Ishikawa (cell line): ENCODE data around the gene N4BP2L2.

ENCODE experiments used
- CEBPB ChIP-seq: IDR thresholded peaks from 2 replicates; pipeline ENCODE4 v1.6.1; 2012
- CREB1 ChIP-seq: IDR thresholded peaks from 2 replicates; pipeline ENCODE4 v1.6.1; 2012; ENCODE audit warnings: low read depth
- EGR1 ChIP-seq: IDR thresholded peaks from 2 replicates; pipeline ENCODE4 v1.6.1; 2012
- EP300 ChIP-seq: IDR thresholded peaks from 2 replicates; pipeline ENCODE4 v1.6.1; 2012; ENCODE audit warnings: borderline replicate concordance
- FOXM1 ChIP-seq: IDR thresholded peaks from 2 replicates; pipeline ENCODE4 v1.6.1; 2012; ENCODE audit warnings: low read depth, borderline replicate concordance
- NFIC ChIP-seq: IDR thresholded peaks from 2 replicates; pipeline ENCODE4 v1.6.1; 2012
- RAD21 ChIP-seq: IDR thresholded peaks from 2 replicates; pipeline ENCODE4 v1.6.1; 2012; ENCODE audit warnings: low read depth
- TAF1 ChIP-seq: IDR thresholded peaks from 2 replicates; pipeline ENCODE4 v1.6.1; 2012; ENCODE audit warnings: low read depth, mild to moderate bottlenecking
- TCF12 ChIP-seq: IDR thresholded peaks from 2 replicates; pipeline ENCODE4 v1.6.1; 2012; ENCODE audit warnings: low read depth
- TEAD4 ChIP-seq: IDR thresholded peaks from 2 replicates; pipeline ENCODE4 v1.6.1; 2012
- USF1 ChIP-seq: IDR thresholded peaks from 2 replicates; pipeline ENCODE4 v1.6.1; 2012
- YY1 ChIP-seq: IDR thresholded peaks from 2 replicates; pipeline ENCODE4 v1.6.1; 2012; ENCODE audit warnings: low read depth
- ZBTB7A ChIP-seq: IDR thresholded peaks from 2 replicates; pipeline ENCODE4 v1.6.1; 2012; ENCODE audit warnings: low read depth
- TF ChIP-seq, protein P1 (sequence below): IDR thresholded peaks from 2 replicates; pipeline ENCODE4 v1.6.1; 2012; ENCODE audit warnings: low read depth, mild to moderate bottlenecking
- TF ChIP-seq, protein P2 (sequence below): IDR thresholded peaks from 2 replicates; pipeline ENCODE4 v1.6.1; 2012

Gene N4BP2L2

DNA sequence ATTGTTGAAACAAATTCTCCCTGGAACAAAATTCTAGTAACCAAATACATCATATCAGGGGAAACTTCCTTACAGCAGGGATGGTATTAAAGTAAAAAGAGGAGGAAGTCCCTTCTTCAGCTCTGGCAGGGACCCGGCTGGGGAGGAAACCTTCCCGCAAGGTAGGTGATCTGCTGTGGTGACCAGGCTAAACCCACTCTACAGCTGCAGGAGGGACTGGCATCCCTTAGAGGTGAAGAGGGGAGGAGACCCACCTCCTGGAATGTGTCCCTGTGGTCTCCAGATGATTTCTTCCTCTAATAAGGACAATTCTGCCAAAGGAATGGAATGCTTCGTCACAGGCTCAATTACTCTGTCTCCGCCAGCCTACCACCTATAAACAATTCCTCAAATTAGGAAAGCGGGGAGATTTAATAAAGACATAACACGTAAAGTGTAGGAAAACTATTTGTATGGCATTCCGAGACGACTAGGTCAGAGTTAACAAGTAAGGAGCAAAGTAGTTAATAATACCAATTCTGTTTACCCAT is 47.0 kb upstream of the N4BP2L2 start:
- TF ChIP-seq, protein P1, sequence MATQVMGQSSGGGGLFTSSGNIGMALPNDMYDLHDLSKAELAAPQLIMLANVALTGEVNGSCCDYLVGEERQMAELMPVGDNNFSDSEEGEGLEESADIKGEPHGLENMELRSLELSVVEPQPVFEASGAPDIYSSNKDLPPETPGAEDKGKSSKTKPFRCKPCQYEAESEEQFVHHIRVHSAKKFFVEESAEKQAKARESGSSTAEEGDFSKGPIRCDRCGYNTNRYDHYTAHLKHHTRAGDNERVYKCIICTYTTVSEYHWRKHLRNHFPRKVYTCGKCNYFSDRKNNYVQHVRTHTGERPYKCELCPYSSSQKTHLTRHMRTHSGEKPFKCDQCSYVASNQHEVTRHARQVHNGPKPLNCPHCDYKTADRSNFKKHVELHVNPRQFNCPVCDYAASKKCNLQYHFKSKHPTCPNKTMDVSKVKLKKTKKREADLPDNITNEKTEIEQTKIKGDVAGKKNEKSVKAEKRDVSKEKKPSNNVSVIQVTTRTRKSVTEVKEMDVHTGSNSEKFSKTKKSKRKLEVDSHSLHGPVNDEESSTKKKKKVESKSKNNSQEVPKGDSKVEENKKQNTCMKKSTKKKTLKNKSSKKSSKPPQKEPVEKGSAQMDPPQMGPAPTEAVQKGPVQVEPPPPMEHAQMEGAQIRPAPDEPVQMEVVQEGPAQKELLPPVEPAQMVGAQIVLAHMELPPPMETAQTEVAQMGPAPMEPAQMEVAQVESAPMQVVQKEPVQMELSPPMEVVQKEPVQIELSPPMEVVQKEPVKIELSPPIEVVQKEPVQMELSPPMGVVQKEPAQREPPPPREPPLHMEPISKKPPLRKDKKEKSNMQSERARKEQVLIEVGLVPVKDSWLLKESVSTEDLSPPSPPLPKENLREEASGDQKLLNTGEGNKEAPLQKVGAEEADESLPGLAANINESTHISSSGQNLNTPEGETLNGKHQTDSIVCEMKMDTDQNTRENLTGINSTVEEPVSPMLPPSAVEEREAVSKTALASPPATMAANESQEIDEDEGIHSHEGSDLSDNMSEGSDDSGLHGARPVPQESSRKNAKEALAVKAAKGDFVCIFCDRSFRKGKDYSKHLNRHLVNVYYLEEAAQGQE, result no peak
- TF ChIP-seq TEAD4 (peak; percentile 40; the same call in 1 of the 2 replicates), USF1 (no peak)

DNA sequence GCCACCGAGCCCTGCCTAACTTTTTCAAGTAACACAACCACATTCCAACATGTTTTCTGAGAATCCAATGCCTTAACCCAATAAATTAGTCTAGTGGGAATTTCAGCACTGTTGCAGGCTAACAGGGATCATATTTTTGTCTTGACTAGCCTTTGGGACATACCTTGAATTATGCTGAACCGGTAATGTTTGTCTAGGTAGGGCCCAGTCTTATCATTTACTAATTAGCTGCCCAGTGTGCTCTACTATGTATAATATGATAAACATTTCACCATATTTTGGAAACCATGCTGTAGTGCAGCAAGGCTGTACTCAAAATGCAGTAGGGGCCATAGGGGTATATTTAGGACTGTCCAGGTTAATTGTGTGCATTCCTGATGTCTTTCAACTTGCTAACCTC is 44.4 kb upstream of the N4BP2L2 start:
- TF ChIP-seq, protein P1, result no peak
- TF ChIP-seq ZBTB7A, result no peak
- TF ChIP-seq TEAD4, result no peak
- TF ChIP-seq RAD21, result no peak
- TF ChIP-seq USF1, result no peak
- TF ChIP-seq EP300, result no peak
- no peak for TF ChIP-seq YY1
- TF ChIP-seq NFIC, result no peak
- TF ChIP-seq, protein P2, sequence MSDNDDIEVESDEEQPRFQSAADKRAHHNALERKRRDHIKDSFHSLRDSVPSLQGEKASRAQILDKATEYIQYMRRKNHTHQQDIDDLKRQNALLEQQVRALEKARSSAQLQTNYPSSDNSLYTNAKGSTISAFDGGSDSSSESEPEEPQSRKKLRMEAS, result no peak
- TF ChIP-seq CEBPB, result no peak
- no peak for TF ChIP-seq TCF12
- no peak for TF ChIP-seq CREB1
- TF ChIP-seq FOXM1, result no peak
- TF ChIP-seq TAF1, result no peak

DNA sequence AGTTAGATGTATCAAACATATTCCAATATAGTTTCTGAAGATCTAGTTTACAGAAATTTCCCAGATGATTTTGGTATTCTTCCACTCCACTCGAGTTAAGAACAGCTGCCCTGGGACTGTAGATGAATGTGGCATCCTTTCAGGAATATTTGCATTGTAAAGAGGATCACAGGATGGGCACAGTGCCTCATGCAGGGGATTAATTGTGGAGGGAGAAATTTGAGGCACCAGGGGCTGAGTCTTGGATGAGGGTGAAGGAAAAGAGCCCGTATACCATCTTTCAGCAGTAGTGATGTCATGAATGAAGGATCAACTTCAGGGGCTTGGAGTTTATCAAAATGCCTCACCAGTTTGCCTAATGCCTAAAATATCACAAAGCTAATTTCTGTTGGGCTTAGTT is 43.7 kb upstream of the N4BP2L2 start:
- TF ChIP-seq RAD21 (no peak), FOXM1 (no peak), EGR1 (no peak), EP300 (no peak), ZBTB7A (no peak), CEBPB (no peak), CREB1 (no peak), TEAD4 (no peak)
- TF ChIP-seq, protein P1, result no peak

DNA sequence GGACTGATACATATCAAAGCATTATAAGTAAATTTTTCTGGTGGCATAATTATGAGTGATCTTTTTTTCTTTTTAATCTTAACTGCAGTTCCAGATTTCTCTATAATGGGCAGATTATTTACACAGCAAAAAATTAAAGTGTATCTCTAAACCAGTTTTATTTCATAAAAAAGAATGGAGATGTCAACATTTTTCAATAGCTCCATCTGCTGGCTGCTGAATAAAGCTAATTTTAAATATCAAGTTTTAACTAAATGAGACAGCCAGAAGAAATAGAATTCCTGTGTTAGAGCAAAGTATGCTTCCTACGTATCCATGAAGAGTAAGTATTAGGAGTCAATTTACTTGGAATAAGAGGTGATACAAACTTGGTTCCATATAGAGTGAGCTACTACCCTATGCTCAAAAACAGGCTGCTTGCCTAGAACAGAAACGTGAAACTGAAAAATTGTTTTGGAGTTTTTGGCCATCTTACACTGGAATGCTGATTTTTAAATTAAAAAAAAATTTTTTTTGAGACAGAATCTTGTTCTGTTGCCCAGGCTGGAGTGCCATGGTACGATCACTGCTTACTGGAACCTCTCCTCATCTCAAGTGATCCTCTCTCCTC is 42.7 kb upstream of the N4BP2L2 start:
- TF ChIP-seq CREB1, result no peak
- peak; percentile 41; the same call in 1 of the 2 replicates for TF ChIP-seq RAD21

- TF ChIP-seq CEBPB, result no peak
- TF ChIP-seq TEAD4, result no peak
- TF ChIP-seq, protein P2, result no peak
- TF ChIP-seq YY1, result no peak
- no peak for TF ChIP-seq TAF1
- TF ChIP-seq USF1, result no peak
- TF ChIP-seq TCF12, result no peak
Observed at GRCh38 chr13:32577032-32577431, 38.4 kb upstream of the N4BP2L2 start.
